ENCODE results near the gene CAPRIN2.

The CAPRIN2 gene

DNA sequence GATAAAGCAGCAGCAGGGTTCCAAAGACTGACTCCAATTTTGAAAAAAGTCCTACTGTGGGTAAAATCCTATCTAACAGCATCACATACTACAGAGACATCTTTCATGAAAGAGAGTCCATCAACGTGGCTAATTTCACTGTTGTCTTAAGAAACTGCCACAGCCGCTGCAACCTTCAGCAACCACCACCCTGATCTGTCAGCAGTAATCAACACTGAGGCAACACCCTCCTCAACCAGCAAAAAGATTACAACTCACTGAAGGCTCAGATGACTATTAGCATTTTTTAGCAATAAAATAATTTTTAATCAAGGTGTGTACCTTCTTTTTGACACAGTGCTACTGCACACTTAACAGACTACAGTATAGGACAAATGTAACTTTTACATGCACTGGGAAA, 6.6 kb downstream of the CAPRIN2 start:
- TF ChIP-seq, protein P1, sequence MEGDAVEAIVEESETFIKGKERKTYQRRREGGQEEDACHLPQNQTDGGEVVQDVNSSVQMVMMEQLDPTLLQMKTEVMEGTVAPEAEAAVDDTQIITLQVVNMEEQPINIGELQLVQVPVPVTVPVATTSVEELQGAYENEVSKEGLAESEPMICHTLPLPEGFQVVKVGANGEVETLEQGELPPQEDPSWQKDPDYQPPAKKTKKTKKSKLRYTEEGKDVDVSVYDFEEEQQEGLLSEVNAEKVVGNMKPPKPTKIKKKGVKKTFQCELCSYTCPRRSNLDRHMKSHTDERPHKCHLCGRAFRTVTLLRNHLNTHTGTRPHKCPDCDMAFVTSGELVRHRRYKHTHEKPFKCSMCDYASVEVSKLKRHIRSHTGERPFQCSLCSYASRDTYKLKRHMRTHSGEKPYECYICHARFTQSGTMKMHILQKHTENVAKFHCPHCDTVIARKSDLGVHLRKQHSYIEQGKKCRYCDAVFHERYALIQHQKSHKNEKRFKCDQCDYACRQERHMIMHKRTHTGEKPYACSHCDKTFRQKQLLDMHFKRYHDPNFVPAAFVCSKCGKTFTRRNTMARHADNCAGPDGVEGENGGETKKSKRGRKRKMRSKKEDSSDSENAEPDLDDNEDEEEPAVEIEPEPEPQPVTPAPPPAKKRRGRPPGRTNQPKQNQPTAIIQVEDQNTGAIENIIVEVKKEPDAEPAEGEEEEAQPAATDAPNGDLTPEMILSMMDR (IDR thresholded peaks at IDR 0.05; ENCODE audit: unreplicated experiment in 3 of 3), result no peak
- no peak overlapping the region for H3K27ac Mint-ChIP-seq
- peaks cover 8% of the 10 kb centered on the region for H3K9me3 Mint-ChIP-seq
- H3K36me3 Mint-ChIP-seq (ENCODE audit: low read depth), result peaks cover 40% of the 10 kb centered on the region
- H3K4me3 Mint-ChIP-seq, result no peak overlapping the region
- H3K27me3 Mint-ChIP-seq (ENCODE audit: low read depth), result no peaks in the 10 kb centered on the region
- H3K4me1 Mint-ChIP-seq, result peaks cover 37% of the 10 kb centered on the region

DNA sequence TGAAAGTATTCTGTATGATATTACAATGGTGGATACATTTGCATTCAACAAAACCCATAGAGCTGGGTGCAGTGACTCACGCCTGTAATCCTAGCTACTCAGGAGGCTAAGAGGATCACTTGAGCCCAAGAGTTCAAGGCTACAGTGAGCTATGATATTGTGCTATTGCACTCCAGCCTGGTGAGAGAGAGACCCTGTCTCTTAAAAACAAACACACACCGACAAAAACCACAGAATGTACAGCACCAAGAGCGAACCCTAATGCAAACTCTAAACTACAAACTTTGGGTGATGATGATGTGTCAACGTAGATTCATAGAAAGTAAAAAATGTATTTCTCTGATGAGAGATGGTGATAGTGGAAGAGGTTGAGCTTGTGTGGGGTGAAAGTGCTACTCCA, 8.6 kb downstream of the CAPRIN2 start:
- Mint-ChIP-seq H3K9me3 (peaks cover 8% of the 10 kb centered on the region), H3K36me3 (ENCODE audit: low read depth) (peaks cover 46% of the 10 kb centered on the region), H3K4me3 (no peak overlapping the region), H3K4me1 (peaks cover 25% of the 10 kb centered on the region), H3K27ac (no peak overlapping the region), H3K27me3 (ENCODE audit: low read depth) (no peaks in the 10 kb centered on the region)
- TF ChIP-seq, protein P1 (IDR thresholded peaks at IDR 0.05; ENCODE audit: unreplicated experiment in 3 of 3), result no peak

DNA sequence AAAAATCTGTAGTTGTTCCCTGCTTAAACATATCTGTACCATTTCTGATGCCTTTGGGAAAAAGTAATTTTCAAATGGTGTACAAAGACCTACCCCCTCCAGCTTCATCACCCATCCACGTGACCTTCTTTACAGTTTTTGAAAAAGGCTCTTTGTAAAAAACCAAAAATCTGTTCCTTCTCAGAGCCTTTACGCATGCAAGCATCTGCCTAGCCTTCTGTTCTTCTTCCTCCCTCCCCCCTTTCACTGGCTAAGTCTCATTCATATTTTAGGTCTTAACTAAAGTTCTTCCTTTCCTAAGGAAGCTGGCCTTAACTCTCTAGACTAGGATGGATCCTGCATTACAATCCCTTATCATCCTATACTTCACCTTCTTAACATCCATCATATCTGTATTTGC, 10.4 kb downstream of the CAPRIN2 start:
- Mint-ChIP-seq H3K27me3 (ENCODE audit: low read depth) (no peaks in the 10 kb centered on the region), H3K4me1 (peaks cover 6% of the 10 kb centered on the region), H3K27ac (no peak overlapping the region), H3K36me3 (ENCODE audit: low read depth) (peaks cover 47% of the 10 kb centered on the region), H3K4me3 (no peak overlapping the region), H3K9me3 (peaks cover 8% of the 10 kb centered on the region)
- TF ChIP-seq, protein P1 (IDR thresholded peaks at IDR 0.05; ENCODE audit: unreplicated experiment in 3 of 3), result no peak

DNA sequence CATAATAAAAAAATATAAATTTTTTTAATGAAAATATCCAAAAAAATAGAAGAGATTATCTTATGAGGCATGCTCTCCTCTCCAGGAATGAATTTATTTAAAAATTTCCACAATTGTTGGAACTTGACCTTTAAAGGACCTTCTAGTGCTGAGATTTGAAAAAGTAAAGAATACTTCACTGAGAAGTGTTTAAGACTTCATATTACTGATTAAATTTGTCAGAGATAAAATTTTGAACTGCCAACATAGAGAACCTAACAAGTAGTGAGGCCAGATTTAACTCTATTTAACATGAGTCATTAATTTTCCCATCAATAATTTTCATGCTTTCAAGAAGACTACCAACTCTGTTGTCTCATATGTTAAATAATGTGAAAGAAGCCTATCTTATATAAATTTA, 14.5 kb downstream of the CAPRIN2 start:
- no peaks in the 10 kb centered on the region for H3K4me1 Mint-ChIP-seq
- TF ChIP-seq, protein P1 (IDR thresholded peaks at IDR 0.05; ENCODE audit: unreplicated experiment in 3 of 3), result no peak
- no peaks in the 10 kb centered on the region for H3K27me3 Mint-ChIP-seq (ENCODE audit: low read depth)
- no peaks in the 10 kb centered on the region for H3K9me3 Mint-ChIP-seq
- no peak overlapping the region for H3K4me3 Mint-ChIP-seq
- peaks cover 47% of the 10 kb centered on the region for H3K36me3 Mint-ChIP-seq (ENCODE audit: low read depth)
- H3K27ac Mint-ChIP-seq, result no peak overlapping the region

DNA sequence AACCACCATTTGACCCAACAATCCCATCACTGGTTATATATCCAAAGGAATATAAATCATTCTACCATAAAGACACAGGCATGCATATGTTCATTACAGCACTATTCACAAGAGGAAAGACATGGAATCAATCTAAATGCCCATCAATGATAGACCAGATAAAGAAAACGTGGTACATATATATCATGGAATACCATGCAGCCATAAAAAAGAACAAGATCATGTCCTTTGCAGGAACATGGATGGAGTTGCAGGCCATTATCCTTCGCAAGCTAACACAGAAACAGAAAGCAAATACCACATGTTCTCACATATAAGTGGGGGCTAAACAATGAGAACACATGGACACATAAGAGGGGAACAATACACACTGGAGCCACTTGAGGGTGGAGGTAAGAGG, 15.7 kb downstream of the CAPRIN2 start:
- Mint-ChIP-seq H3K4me3 (no peak overlapping the region), H3K27ac (no peak overlapping the region), H3K9me3 (no peaks in the 10 kb centered on the region), H3K27me3 (ENCODE audit: low read depth) (no peaks in the 10 kb centered on the region), H3K36me3 (ENCODE audit: low read depth) (peaks cover 53% of the 10 kb centered on the region), H3K4me1 (no peaks in the 10 kb centered on the region)
- TF ChIP-seq, protein P1 (IDR thresholded peaks at IDR 0.05; ENCODE audit: unreplicated experiment in 3 of 3), result no peak

DNA sequence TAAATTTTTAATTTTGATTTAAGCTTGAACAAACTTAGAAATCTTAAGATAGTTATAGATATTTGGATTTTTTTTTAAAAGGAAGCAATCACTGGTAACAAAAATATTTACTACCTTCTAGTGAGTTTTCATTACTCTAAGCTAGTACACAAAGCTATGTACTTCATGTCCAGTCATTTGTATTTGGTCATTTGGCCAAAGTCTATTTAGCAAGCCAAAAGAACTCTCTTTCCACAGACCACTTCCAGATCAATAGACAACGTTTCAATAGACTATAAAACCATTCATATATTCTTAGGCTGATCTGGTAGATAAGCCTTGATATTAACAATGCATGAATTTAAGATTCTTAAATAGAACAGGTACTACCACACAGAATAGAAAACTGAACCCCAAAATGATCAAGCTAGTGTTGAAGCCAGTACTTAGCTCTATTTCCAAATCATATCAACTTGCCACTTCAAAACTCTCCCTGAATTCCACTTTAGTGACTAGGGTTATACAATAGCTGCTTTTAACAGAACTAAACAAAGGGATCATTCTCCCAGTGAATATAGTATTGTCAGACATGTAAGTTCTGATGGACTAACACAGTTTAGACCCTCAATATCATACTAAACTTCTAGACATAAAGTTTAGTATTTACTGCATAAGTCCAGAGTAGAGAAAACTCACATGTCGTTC, 21.7 kb downstream of the CAPRIN2 start:
- TF ChIP-seq, protein P1 (IDR thresholded peaks at IDR 0.05; ENCODE audit: unreplicated experiment in 3 of 3), result no peak
- Mint-ChIP-seq H3K36me3 (ENCODE audit: low read depth) (peaks cover 53% of the 10 kb centered on the region), H3K4me1 (no peaks in the 10 kb centered on the region), H3K9me3 (no peaks in the 10 kb centered on the region), H3K27ac (no peak overlapping the region), H3K4me3 (no peak overlapping the region), H3K27me3 (ENCODE audit: low read depth) (no peaks in the 10 kb centered on the region)
